ENCODE data around the gene CLSTN2. TPM values are rescaled to one million over a fixed set of nuclear protein-coding genes. Genes with fewer than 3 reads are reported as not detected.

The CLSTN2 gene
- total RNA-seq, 1 experiment from 2014 or later = not detected

GRCh38 chr3:140455521-140456214 lies 520.7 kb downstream of the CLSTN2 start:
- CTCF ChIA-PET = no interaction called here
- no peaks in the 10 kb centered on the region for H3K9me2 ChIP-seq (ENCODE audit: insufficient read depth)
- POLR2A ChIA-PET (ENCODE audit: unreplicated experiment) = no interaction called here
- TF ChIP-seq CTCF (conservative IDR thresholded peaks at IDR 0.05) (no peak), EZH2 (IDR thresholded peaks at IDR 0.05; ENCODE audit: low read depth) (no peak)
- BruUV-seq (replicated peaks) = no TSS peak
- H2AFZ ChIP-seq = no peak overlapping the region
- no peaks in the 10 kb centered on the region for H3K36me3 ChIP-seq (ENCODE audit: low read depth)
- H3K9me3 ChIP-seq (ENCODE audit: insufficient read depth, low read depth) = no peaks in the 10 kb centered on the region
- H4K20me1 ChIP-seq (ENCODE audit: insufficient read depth) = no peaks in the 10 kb centered on the region
- no peaks in the 10 kb centered on the region for H3F3A ChIP-seq (ENCODE audit: insufficient read depth, low read depth)
- H3K4me2 ChIP-seq = no peak overlapping the region
- DNase-seq = no peak
- H3K4me1 ChIP-seq (replicated peaks; ENCODE audit: insufficient read depth) = no peaks in the 10 kb centered on the region
- H3K79me2 ChIP-seq (ENCODE audit: low read depth) = no peaks in the 10 kb centered on the region
- no peak overlapping the region for H3K4me3 ChIP-seq
- no peak overlapping the region for H3K27ac ChIP-seq
- H3K27me3 ChIP-seq (ENCODE audit: insufficient read depth, low read depth) = no peaks in the 10 kb centered on the region
- intact Hi-C loops (cut with micrococcal nuclease; ENCODE audit: unreplicated experiment) = no loop called here

GRCh38 chr3:140456974-140457373 lies 522.0 kb downstream of the CLSTN2 start:
- Histone ChIP-seq H3K4me1 (replicated peaks; ENCODE audit: insufficient read depth) (no peaks in the 10 kb centered on the region), H2AFZ (no peak overlapping the region), H3K4me2 (no peak overlapping the region), H3K36me3 (ENCODE audit: low read depth) (no peaks in the 10 kb centered on the region), H3K79me2 (ENCODE audit: low read depth) (no peaks in the 10 kb centered on the region), H3K4me3 (no peak overlapping the region), H3K9me3 (ENCODE audit: insufficient read depth, low read depth) (no peaks in the 10 kb centered on the region), H3K9me2 (ENCODE audit: insufficient read depth) (no peaks in the 10 kb centered on the region), H3K27me3 (ENCODE audit: insufficient read depth, low read depth) (no peaks in the 10 kb centered on the region), H3K27ac (no peak overlapping the region), H4K20me1 (ENCODE audit: insufficient read depth) (no peaks in the 10 kb centered on the region), H3F3A (ENCODE audit: insufficient read depth, low read depth) (no peaks in the 10 kb centered on the region)
- TF ChIP-seq EZH2 (IDR thresholded peaks at IDR 0.05; ENCODE audit: low read depth) = no peak
- TF ChIP-seq CTCF (conservative IDR thresholded peaks at IDR 0.05) = no peak
- BruUV-seq (replicated peaks) = no TSS peak
- intact Hi-C loops (cut with micrococcal nuclease; ENCODE audit: unreplicated experiment) = no loop called here
- ChIA-PET POLR2A (ENCODE audit: unreplicated experiment) (no interaction called here), CTCF (no interaction called here)
- no peak for DNase-seq

- POLR2A ChIA-PET (ENCODE audit: unreplicated experiment) = no interaction called here
- Histone ChIP-seq H2AFZ (no peak overlapping the region), H3K27me3 (ENCODE audit: insufficient read depth, low read depth) (no peaks in the 10 kb centered on the region)
Observed at GRCh38 chr3:140459462-140459861, 524.5 kb downstream of the CLSTN2 start.

More at GRCh38 chr3:140459462-140459861, 524.5 kb downstream of the CLSTN2 start:
- Histone ChIP-seq H3K9me3 (ENCODE audit: insufficient read depth, low read depth) (no peaks in the 10 kb centered on the region), H3K4me2 (no peak overlapping the region), H3K9me2 (ENCODE audit: insufficient read depth) (no peaks in the 10 kb centered on the region), H3K4me1 (replicated peaks; ENCODE audit: insufficient read depth) (no peaks in the 10 kb centered on the region), H3F3A (ENCODE audit: insufficient read depth, low read depth) (no peaks in the 10 kb centered on the region), H3K79me2 (ENCODE audit: low read depth) (no peaks in the 10 kb centered on the region), H3K27ac (no peak overlapping the region), H3K4me3 (no peak overlapping the region), H3K36me3 (ENCODE audit: low read depth) (no peaks in the 10 kb centered on the region), H4K20me1 (ENCODE audit: insufficient read depth) (no peaks in the 10 kb centered on the region)
- no TSS peak for BruUV-seq (replicated peaks)
- no peak for TF ChIP-seq CTCF (conservative IDR thresholded peaks at IDR 0.05)
- TF ChIP-seq EZH2 (IDR thresholded peaks at IDR 0.05; ENCODE audit: low read depth) = no peak
- CTCF ChIA-PET = no interaction called here
- intact Hi-C loops (cut with micrococcal nuclease; ENCODE audit: unreplicated experiment) = no loop called here
- DNase-seq = no peak

Measured in PC-9 (cell line).